HTR-8/SVneo (cell line): Measurements from ENCODE around the gene EXTL2.
"Not testable (repeated sequence)": the region's sequence is repeated elsewhere in the genome, so short reads cannot be mapped to it uniquely, and the experiment has no call there.

ENCODE experiments used
- DNase-seq: peaks from one replicate; pipeline ENCODE4 v3.0.0; 2011; ENCODE audit warnings: low spot score, mixed read lengths; ENCODE audit not compliant: insufficient read length
- FAIRE-seq: peaks from 2 replicates; lab custom pipeline; 2011; peaks lifted over from hg19 to GRCh38; lab: Jason Lieb, UNC

Gene EXTL2

DNA sequence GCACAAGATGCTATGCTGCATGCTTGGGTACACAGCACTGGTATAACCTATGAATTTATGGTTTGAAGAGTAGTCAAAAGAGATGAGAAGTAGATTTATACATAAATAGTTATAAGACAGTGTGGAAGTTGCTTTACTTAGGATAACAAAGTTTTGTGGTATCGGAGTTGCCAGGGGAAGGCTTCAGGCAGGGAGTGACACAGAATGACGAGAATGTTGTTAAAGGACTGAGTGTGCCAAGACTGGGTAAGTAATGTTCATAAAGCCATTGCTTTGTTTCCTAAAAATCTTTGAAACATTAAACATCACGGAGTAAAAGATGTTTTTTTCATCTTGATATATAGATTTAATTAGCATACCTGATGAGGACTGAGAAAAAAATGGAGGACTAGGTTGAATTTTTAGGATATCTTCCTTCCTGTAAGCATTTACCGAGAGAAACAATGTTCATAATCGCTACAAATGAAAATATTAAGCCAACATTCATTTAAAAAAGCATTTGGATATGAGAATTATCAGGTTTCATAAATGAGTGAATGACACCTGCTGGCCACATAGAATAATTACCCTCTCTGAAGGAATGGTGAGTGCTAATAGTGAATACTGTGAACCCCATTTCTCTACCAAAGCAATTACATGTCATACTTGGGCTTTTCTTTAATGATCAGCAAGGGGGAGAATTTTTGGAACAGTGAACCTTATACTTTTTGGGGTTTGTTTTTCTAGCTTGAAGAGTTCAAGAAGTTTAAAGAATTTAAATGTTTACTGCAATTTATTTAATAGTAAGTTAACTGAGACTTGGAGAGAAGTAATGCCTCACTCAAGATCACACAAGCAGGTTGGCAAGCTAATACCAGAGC is 28.4 kb downstream of the EXTL2 start:
- no peak for FAIRE-seq
- no peak for DNase-seq

DNA sequence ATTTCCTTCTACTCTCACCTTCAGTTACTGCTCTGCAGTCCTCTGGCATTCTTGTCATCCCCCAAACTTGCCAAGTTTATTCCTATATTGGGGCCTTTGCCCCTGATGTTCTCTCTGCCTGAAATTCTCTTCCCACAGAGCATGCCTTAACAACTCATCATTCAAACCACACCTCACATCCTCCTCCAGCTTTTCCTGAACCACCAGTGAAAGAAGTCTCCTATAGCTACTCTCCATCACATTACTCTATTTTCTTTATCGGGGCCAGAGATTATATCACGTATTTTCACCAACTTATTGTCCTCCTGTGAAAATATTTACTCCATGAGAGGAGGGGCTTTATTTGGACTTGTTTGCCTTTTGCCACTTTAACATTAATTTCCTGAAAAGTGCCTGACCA is 32.1 kb downstream of the EXTL2 start:
- no peak for FAIRE-seq
- no peak for DNase-seq

DNA sequence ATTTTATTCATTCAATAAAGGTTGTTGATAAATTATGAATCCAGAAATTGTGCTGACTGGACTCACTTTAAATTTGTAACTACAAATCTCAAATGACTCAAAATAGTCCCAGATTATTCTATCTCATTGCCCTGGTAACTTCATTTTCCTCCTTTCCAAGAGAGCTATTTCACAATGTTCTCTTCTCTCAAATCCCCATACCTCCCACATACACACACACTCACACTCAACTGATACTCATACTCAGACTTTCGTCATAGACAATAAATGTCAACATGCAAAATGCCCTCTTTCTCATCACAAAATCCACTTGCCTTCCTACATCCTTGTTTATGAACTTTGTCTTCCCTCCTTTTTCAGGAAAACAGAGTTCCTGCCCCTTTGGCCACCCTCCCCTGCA is 33.3 kb downstream of the EXTL2 start:
- DNase-seq (no peak), FAIRE-seq (no peak)

DNA sequence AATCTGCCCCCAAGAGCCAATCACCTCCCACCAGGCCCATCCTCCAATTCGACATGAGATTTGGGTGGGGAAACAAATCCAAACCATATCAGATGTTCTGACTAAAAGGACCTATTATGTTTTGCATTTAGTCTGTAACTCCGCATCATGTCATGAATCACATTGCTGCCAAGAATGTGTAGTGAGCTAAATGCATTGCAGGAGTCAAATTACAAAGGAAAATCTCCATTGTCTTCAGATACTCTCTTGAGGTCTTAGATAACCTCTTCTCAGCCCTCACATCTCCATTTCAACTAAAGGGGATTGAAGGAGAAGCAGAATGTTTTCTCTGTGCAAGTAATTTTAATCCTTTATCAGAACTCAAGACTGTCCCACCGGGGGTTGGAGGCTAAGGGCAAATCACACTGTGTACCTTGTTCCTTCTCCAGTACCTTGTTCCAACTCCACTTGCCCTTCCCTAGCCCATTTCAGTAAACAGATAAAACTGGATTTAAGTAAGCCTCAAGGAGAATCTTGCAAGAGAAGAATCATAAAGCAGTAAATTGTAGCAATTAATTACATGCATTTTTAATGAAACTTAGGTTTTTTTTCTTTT is 34.1 kb downstream of the EXTL2 start:
- FAIRE-seq (no peak), DNase-seq (peak; percentile 12)

DNA sequence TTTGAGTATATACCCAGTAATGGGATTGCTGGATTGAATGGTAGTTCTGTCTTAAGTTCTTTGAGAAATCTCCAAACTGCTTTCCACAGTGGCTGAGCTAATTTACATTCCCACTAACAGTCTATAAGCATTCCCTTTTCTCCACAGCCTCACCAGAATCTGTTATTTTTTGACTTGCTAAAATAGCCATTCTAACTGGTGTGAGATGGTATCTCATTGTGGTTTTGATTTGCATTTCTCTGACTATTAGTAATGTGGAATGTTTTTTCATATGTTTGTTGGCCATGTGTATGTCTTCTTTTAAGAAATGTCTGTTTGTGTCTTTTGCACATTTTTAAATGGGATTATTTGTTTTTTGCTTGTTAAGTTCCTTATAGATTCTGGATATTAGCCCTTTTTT is 39.5 kb downstream of the EXTL2 start:
- DNase-seq, FAIRE-seq: not testable (repeated sequence)

DNA sequence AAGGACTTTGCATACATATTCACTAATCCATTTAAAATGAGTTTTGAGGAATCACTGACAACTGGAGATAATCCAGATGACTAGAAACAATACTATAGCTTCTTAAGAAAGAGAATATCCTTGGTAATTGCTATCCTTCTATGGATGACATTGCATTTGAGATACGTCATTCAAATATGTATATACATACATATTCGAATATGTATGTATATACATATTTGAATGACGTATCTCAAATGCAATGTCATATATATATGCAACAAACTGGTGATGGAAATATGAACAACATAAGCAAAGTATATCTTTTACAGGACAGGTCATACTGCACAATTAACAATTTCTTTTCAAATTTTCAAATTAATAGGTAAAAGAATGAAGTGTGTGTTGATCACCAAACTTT is 41.7 kb downstream of the EXTL2 start:
- DNase-seq (no peak), FAIRE-seq (no peak)

DNA sequence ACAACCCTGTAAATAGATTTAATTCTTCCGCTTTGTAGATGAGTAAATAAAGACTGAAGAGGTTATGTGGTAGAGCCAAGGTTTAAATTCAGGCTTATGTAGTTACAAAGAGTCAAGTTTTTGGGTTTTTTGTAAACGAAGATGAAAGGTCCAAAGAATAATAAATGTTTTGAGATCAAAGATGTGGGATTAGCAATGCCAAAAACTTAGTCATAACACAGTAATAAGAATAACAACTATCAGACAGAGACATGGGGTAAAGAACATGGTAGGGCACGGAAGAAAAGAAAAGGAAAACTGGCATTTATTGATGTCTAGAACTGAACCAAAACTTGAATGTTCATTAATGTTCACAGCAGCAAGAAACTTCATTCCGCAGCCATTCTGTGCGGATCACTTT is 42.9 kb downstream of the EXTL2 start:
- no peak for DNase-seq

DNA sequence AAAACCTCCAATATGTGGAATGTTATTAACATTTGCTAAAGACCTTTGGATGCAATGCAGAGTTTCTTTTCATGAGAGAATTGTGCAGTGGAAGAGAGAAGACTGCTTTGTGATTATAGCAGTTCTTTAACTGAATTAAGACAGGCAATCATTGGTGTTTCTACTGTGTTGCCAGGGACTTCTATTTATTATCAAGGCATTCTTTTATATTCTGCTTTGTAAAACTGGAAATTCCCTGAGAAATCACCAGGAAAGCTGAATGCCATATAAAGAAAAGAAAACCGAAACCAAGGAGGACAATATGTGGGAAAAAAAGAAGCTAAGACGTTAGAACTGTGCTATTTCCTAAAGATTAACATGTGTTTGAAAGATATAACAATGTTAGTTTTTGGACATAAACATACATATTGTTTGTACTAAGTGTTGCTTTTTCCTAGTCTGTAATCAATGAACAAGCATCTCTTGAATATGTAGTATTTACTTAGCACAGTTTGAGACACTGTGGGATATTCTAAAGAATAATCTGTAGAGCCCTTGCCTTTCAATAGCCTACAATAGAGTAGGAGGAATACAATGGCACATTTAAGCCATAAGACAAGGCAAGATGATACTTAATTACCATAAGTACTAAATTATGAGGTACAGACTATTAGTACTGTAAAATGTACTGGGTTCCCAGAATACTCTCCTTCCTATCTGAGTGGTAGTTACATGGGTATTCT is 47.1 kb downstream of the EXTL2 start:
- DNase-seq: no peak
- no peak for FAIRE-seq

More for the DNA sequence above, 42.9 kb downstream of the EXTL2 start:
- FAIRE-seq: no peak

DNA sequence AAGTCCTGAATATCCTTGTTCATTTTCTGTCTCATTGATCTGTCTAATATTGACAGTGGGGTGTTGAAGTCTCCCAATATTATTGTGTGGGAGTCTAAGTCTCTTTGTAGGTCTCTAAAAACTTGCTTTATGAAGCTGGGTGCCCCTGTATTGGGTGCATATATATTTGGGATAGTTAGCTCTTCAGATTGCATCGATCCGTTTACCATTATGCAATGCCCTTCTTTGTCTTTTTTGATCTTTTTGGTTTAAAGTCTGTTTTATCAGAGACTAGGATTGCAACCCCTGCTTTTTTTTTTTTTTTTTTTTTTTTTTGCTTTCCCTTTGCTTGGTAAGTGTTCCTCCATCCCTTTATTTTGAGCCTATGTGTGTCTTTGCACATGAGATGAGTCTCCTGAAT is 51.5 kb downstream of the EXTL2 start:
- not testable (repeated sequence) for DNase-seq, FAIRE-seq

DNA sequence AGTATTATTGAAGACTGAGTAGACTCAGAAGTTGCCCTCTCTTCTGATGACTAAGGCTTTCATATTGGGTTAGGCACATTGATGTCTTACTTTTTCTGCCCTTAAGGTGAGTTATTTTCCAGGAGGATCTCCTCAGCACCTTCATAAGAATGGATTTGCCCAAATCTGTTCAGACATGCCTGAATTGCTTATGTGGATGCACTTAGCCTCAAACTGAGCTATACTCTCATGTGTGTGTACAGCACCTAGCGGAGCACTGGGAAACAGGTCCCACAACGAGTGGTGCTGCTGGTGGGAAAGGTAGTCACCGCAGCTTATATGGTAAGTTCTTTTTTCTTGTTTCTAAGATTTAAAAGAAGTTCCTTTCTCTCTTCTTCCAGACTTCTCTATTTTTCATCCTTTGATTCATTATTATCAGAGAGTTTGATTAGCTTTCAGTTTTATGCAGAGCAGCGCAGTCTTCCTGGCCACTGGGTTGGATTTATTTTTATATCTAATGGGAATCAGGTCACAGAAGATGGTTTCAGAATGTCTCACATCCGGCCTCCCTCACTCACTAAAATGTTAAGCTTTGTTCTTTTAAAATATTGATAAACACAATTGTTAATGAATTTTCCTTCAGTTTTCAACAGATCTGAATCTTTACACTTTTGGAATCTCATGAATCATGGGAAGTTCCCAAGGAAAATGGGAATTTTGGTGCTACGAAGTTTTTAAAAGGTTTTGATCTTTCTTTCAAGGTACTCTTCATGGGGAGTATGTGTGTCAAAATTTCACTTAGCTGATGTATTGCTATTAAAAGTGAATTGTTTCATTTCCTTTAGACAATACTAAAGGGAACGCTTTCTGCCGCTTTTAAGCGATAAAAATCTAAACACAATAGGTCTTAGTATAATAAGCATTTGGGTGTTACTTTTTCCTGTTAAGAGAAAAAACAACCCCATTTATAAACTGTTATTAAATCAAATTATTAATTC is 58.5 kb downstream of the EXTL2 start:
- FAIRE-seq (no peak), DNase-seq (no peak)

DNA sequence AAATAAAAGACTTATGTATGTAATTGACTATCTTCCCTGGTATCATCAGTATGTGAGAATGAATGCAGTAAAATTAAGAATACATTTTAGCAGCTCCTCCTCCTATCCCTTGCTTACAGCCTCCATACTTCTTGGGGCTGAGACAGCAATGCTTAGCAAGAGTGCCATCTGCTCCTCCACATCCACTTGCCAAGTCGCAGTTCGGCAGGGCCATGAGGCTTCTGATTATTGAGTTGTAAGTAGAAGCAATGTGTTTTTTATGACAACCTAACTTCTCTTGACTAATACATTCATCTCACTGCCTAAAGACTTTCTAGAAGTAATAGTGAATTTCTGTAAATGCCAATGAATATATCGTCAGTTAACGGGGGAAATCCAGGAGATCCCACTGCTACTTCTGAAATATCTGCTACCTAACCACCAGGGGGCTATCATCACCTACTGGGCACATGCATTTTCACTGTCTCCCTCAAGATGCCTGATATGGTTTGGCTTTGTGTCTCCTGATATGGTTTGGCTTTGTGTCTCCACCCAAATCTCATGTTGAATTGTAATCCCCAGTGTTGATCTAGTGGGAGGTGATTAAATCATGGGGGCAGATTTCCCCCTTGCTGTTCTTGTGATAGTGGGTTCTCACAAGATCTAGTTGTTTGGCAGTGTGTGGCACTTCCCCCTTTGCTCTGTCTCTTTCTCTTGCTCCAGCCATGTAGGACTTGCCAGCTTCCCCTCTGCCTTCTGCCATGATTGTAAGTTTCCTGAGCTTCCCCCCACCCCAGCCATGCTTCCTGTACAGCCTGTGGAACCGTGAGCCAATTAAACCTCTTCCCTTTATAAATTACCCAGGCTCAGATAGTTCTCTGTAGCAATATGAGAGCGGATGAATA is 59.6 kb downstream of the EXTL2 start:
- no peak for FAIRE-seq
- DNase-seq: no peak

DNA sequence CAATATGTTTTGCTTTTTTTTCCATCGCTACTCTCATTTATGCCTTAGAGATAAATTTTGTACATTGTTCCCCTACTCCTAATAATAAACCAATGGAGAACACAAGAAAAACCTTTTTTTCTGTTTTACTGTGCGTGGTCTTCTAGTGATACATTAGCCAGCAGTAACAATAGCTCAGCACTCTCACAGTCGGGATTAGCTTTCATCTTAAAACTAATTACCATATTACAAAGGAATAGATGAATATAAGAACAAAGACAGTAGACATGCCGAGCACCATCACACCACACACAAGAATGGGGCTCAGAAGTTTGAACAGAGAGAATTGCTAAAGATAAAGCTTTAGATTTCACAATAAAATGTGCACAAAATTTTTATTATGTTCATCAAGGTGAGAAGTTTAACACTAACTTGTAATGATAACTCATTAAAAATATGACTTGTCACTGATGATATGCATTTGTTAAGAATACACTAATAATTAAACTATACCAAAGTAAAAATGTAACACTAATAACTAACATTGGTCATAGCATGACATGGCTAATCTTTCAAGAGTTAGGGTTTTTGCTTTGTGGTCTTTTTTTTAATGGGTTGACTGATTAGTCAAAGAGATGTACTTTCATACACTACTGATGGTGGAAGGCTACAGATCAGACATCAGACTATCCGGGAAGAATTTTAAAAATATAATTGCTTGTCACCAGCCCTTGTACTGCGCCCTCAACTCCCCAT is 61.8 kb downstream of the EXTL2 start:
- DNase-seq (no peak), FAIRE-seq (no peak)

DNA sequence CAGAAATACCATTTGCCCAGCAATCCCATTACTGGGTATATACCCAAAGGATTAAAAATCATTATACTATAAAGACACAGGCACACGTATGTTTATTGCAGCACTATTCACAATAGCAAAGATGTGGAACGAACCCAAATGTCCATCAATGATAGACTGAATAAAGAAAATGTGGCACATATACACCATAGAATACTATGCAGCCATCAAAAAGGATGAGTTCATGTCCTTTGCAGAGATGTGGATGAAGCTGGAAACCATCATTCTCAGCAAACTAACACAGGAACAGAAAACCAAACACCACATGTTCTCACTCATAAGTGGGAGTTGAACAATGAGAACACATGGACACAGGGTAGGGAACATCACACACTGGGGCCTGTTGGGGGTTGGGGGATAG is 69.0 kb downstream of the EXTL2 start:
- DNase-seq, FAIRE-seq: not testable (repeated sequence)
